Spinal cord (tissue), 10 donors: ENCODE measurements around the gene SUFU. TPM values are rescaled to one million over a fixed set of nuclear protein-coding genes. Genes with fewer than 3 reads are reported as not detected.

Source experiments
- DNase-seq, 6 donors: peaks; one replicate each; pipeline versions ENCODE4 v3.0.0 to v3.0.0-alpha.2; 2013 to 2015; ENCODE audit warnings: low spot score in 6 of 6, low read depth in 4 of 6
- H3K27ac ChIP-seq: one replicate; pipeline ENCODE4 v1.5.1; 2013; ENCODE audit warnings: low read depth, low read length, control low read depth
- H3K27me3 ChIP-seq: one replicate; pipeline ENCODE4 v1.6.1; 2013; ENCODE audit warnings: low read length; ENCODE audit not compliant: control insufficient read depth, insufficient read depth
- H3K36me3 ChIP-seq: one replicate; pipeline ENCODE4 v1.6.1; 2013; ENCODE audit warnings: low read length; ENCODE audit not compliant: control insufficient read depth, insufficient read depth
- H3K4me1 ChIP-seq: one replicate; pipeline ENCODE4 v1.6.1; 2013; ENCODE audit warnings: low read length; ENCODE audit not compliant: control insufficient read depth, insufficient read depth
- H3K4me3 ChIP-seq: one replicate; pipeline ENCODE4 v1.5.1; 2013; ENCODE audit warnings: low read depth, low read length, control low read depth
- H3K9me3 ChIP-seq: one replicate; pipeline ENCODE4 v1.6.1; 2013; ENCODE audit warnings: low read length; ENCODE audit not compliant: control insufficient read depth, insufficient read depth
- WGBS: methylation state at CpG from one replicate; pipeline ENCODE4 v1.1.5; 2013; ENCODE audit warnings: missing lambda C conversion rate; ENCODE audit not compliant: insufficient coverage; 5-methylcytosine and 5-hydroxymethylcytosine counted together
- polyA plus RNA-seq, 2 donors: library from polyadenylated mRNA; unstranded; fragments of 120-200 nt; gene quantifications; one replicate each; pipeline ENCODE4 v1.2.1, GENCODE V29; 2013; ENCODE audit not compliant: insufficient read length in 2 of 2
- total RNA-seq, 2 donors: library from RNA; depleted of rRNA in 1 of 2; stranded (reverse); fragments of 120-200 nt in 1 of 2; fragments of >200 nt in 1 of 2; gene quantifications; one replicate each; pipeline versions ENCODE4 v1.2.3 to v1.2.4, GENCODE V29; 2013 to 2014
- donor health status: healthy.

Gene SUFU
- total and polyA plus RNA-seq, 4 donors, result 6.8 to 27.0 (median 17.9) TPM

GRCh38 chr10:102620138-102620590, 116.4 kb downstream of the SUFU start:
- H3K4me3 ChIP-seq, result no peak overlapping the region
- H3K27me3 ChIP-seq, result no peaks in the 10 kb centered on the region
- peaks cover 68% of the 10 kb centered on the region for H3K36me3 ChIP-seq
- 69% methylated on average over 1 of the region's 5 CpGs for WGBS
- H3K27ac ChIP-seq, result peak overlapping the region; percentile 74
- H3K9me3 ChIP-seq, result no peaks in the 10 kb centered on the region
- H3K4me1 ChIP-seq, result peaks cover 69% of the 10 kb centered on the region
- peak in 2 of 6 donors; percentile 43 to 66 for DNase-seq

- WGBS, result 72% methylated on average over 14 of the region's 15 CpGs
- Histone ChIP-seq H3K4me3 (no peak overlapping the region), H3K36me3 (peaks cover 62% of the 10 kb centered on the region), H3K27ac (peak overlapping the region; percentile 74), H3K27me3 (no peaks in the 10 kb centered on the region), H3K4me1 (peaks cover 69% of the 10 kb centered on the region), H3K9me3 (no peaks in the 10 kb centered on the region)
- no peak for DNase-seq
These were observed 117.0 kb downstream of the SUFU start for GRCh38 chr10:102620591-102621442.

GRCh38 chr10:102621443-102622325, 117.9 kb downstream of the SUFU start:
- peak in 1 of 6 donors; percentile 83 for DNase-seq
- WGBS, result 64% methylated on average over 8 of the region's 13 CpGs
- H3K27me3 ChIP-seq, result no peaks in the 10 kb centered on the region
- H3K4me1 ChIP-seq, result peaks cover 71% of the 10 kb centered on the region
- peaks cover 57% of the 10 kb centered on the region for H3K36me3 ChIP-seq
- H3K4me3 ChIP-seq, result no peak overlapping the region
- H3K9me3 ChIP-seq, result no peaks in the 10 kb centered on the region
- peak overlapping the region; percentile 74 for H3K27ac ChIP-seq

GRCh38 chr10:102624094-102624493, 120.3 kb downstream of the SUFU start:
- H3K4me3 ChIP-seq, result no peak overlapping the region
- H3K27me3 ChIP-seq, result no peaks in the 10 kb centered on the region
- H3K9me3 ChIP-seq, result no peaks in the 10 kb centered on the region
- H3K36me3 ChIP-seq, result peaks cover 50% of the 10 kb centered on the region
- H3K27ac ChIP-seq, result no peak overlapping the region
- WGBS, result 64% methylated on average over 2 of the region's 3 CpGs
- H3K4me1 ChIP-seq, result peaks cover 85% of the 10 kb centered on the region
- no peak for DNase-seq

- Histone ChIP-seq H3K4me3 (no peak overlapping the region), H3K27me3 (no peaks in the 10 kb centered on the region), H3K36me3 (peaks cover 46% of the 10 kb centered on the region), H3K4me1 (peaks cover 85% of the 10 kb centered on the region), H3K9me3 (no peaks in the 10 kb centered on the region), H3K27ac (peak overlapping the region; percentile 53)
- no peak for DNase-seq
- 78% methylated on average over 10 of the region's 12 CpGs for WGBS
These were observed 121.2 kb downstream of the SUFU start for GRCh38 chr10:102624751-102625645.

- Histone ChIP-seq H3K27ac (peak overlapping the region; percentile 87), H3K4me1 (peaks cover 85% of the 10 kb centered on the region), H3K4me3 (no peak overlapping the region), H3K9me3 (no peaks in the 10 kb centered on the region), H3K36me3 (peaks cover 46% of the 10 kb centered on the region), H3K27me3 (no peaks in the 10 kb centered on the region)
- no peak for DNase-seq
- 68% methylated on average over 9 of the region's 10 CpGs for WGBS
These were observed 122.4 kb downstream of the SUFU start for GRCh38 chr10:102626026-102626685.

- H3K27me3 ChIP-seq, result no peaks in the 10 kb centered on the region
- H3K9me3 ChIP-seq, result no peaks in the 10 kb centered on the region
- H3K4me3 ChIP-seq, result no peak overlapping the region
- WGBS, result 48% methylated on average over 9 of the region's 12 CpGs
- peak overlapping the region; percentile 87 for H3K27ac ChIP-seq
- peak in 2 of 6 donors; percentile 70 to 83 for DNase-seq
- H3K4me1 ChIP-seq, result peaks cover 86% of the 10 kb centered on the region
- H3K36me3 ChIP-seq, result peaks cover 47% of the 10 kb centered on the region
These were observed 123.5 kb downstream of the SUFU start for GRCh38 chr10:102627291-102627735.

GRCh38 chr10:102627736-102628293, 124.0 kb downstream of the SUFU start:
- Histone ChIP-seq H3K27ac (peak overlapping the region; percentile 87), H3K9me3 (no peaks in the 10 kb centered on the region), H3K27me3 (no peaks in the 10 kb centered on the region), H3K4me1 (peaks cover 91% of the 10 kb centered on the region), H3K36me3 (peaks cover 48% of the 10 kb centered on the region), H3K4me3 (no peak overlapping the region)
- peak in 1 of 6 donors; percentile 66 for DNase-seq
- WGBS, result 36% methylated on average over 7 of the region's 9 CpGs
